Midbrain (tissue), 1 donor: ENCODE data around the gene MAP4K2.
"Not testable (repeated sequence)": the region's sequence is repeated elsewhere in the genome, so short reads cannot be mapped to it uniquely, and the experiment has no call there.

Source experiments
- DNase-seq: peaks from one replicate; lab custom pipeline; 2025; lab: John Stamatoyannopoulos, UW

Gene MAP4K2

DNA sequence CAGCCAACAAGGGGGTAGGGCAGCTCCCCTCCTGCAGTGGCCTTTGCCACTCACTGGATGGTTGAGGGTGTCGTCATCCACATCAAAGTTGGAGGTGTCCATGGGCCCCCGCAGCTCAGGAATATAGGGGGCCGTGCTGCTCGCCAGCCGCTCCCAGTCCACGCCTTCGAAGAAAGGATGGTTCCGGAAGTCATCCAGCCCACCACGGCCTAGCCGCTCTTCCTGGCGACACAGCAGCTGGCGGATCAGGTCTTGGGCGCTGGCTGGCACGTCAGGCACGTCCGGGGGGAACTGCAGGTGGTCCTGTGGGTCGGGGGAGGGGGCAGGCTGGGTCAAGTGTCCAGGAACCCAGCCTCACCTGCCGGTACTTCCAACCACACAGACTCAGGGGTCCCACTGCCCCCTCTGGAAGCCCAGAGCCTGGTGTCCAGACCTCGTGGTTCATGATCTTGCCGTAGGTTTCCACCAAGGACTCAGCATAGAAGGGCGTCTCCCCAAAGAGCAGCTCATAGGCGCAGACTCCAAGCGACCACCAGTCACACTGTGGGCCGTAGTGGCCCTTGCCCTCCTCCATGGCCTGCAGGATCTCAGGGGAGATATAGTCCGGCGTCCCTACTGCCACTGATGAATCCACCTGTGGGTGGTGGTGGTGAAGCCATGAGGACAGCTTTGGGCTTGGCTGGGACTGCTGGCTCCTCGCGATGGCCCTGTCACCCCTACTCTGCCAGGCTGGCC lies 35.8 kb upstream of the MAP4K2 start:
- no peak for DNase-seq

DNA sequence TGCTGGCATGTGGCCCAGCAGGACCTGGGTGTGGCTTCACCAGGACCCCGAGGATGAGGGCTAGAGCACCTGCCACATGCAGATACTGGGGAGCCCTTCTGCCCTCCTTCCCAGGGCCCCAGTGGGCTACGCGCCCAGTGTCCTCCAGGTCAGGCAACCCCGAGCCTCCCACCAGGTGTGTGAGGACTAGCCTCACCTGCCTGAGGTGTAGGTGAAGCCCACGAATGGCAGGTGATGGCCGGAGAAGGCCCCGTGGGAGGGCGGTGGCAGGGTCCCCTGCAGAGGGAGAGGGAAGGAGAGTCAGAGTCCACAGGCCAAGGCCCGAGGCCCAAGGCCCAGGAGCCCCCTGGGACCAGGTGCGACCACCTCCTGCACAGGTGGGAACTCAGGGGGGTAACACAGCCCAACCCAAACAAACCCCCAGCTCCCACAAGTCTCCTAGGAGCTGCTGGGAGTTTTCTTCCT lies 34.9 kb upstream of the MAP4K2 start:
- DNase-seq = no peak

DNA sequence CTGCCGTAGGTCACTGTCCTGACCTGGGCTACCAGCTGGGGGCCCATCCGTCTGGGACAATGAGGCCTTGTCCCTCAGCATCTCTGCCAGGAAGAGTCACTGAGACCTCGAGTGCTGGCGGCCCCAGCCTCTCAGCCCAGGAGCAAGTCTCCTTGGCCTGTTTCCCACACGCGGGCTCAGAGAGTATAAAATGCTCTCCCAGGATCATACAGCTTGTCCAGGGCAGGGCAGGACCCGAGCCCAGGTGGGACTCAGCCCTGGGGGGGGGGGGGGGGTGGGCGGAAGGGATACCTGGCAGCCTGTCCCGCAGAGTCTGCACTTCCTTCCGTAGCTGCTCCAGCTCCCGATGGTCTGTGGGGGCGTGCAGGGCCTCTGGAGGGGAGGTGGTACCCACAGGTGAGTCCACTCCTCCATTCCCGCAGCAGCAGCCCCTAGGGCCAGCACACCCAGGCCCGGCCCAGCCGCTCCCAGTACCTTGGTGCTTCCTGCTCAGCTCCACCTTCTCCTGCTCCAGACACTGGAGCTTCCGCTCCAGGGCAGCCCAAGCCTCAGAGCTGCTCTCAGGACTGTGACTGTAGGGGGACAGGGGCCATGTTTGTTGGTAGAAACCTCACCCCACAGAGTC lies 33.5 kb upstream of the MAP4K2 start:
- no peak for DNase-seq

DNA sequence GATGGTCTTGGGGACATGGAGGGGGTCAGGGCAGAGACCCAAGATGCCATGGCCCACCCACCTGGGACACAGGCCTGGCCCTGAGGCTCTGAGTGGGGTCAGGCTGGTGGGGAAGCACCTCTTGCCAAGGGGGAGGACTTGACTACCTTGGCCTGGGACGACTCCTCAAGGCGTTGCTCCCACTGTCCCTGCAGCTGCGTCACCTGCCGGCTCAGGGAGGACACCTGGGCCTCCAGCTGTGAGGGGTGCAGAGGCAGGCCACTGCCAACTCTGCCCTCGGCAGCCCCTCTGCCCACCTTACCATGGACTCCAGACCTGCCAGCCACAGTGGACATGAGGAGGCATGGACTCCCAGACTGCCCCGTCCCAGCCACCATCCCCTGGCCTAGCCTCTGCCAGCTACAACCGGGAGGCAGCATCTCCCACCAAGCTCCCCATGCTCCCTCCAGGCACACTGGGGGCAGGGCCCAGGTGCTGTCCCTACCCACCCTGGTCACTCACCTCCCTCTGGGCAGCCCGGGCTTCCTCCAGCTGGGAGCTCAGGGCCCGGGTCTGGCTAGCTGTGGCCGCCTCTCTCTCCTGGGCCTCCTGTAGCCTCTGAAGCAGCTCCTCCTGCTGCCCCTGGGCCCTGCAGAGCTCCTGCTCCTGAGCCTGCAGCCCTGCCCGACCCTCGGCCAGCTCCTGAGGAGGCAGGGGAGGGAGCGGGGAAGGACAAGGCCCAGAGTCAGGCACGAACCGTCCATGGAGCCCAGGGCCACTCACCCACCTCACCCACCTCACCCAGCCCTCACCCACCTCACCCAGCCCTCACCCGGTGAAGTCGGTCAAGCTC lies 32.8 kb upstream of the MAP4K2 start:
- no peak for DNase-seq

DNA sequence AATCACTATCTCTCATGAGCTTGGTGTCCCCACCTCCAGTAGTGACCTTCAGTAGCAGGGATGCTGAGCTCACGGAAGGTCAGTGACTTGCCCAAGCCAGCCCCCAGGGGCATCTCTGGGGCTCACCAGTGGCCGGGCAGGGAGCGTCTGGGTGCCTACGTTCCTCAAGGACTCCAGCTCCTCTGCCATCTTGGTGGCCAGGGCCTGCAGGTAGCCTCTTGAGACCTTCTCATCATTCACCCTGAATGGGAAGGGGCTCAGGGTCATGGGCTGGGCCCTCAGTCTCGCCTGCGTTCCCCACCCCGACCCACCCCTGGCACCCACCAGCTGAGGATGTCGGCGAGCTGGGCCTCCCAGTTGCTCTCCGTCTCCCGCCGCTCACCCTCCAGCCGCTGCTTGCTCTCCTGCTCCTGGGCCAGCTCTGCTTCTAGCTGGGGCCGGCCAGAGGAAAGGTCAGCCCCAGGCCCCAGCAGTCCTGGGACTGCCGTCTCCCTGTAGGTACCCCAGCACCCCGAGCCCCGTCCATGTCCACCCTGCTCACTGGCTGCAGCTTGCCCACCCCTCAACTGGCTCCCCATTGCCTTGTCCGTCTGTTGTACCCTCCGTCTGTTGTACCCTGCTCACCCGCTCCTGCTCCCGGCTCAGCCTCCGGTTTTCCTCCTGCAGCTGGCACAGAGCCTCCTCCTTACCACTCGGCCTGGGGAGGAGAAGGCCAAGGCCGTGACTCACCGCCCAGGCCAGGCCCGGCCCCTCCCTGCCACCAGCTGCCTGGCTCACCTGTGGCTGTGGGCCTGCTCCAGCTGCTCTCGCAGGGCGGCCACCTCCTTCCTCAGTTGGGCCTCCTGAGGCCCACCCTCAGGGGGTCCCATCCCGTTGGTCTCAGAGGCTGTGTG lies 32.0 kb upstream of the MAP4K2 start:
- no peak for DNase-seq

DNA sequence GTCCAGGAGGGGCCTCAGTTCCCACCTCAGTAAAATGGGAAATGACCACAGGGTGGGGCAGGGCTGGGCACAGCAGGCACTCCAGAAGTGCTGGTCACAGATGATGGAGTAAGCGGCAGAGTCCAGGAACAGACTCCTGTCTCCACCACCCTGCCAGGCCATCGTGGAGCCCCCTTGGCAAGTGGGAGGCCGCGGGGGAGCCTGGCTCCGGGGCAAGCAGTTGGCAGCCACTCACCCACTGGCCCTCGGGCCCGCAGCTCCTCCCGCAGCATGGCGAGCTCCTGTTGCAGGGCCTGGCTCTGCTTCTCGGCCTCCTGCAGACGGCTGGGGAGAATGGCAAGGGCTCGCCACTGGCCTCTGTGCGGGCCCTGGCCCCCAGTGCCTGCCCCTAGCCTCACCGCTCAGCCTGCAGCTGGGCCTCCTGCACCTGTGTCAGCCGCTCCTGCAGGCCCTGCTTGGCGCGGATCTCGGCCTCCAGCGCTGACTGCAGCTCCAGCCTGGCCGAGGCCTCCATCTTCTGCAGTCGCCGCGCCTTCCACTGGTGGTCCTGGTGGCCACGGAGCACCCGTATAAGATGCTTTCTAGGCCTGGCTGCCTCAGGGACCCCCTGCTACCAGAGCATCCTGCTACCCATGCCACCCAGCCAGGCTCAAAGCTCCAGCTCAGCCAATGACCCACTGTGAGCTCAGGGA lies 31.2 kb upstream of the MAP4K2 start:
- DNase-seq = no peak

DNA sequence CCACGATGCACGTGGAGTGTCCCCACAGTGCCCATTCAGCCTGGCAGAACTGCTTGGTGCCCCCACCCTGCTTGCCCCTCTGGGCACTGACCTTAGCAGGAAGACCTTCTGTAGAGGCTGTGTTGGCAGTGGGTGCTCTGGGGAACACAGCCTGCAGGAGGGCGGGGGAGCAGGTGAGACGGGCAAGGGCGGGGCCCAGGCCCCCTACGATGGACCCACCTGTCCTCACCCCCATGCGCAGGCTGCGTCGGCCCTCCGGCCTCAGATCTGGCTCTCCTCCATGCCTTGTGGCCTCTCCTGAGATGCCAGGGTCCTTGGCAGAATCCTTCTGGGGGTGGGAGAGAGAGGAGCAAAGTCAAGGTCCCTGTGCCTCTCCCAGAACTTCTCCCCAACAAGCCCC lies 30.5 kb upstream of the MAP4K2 start:
- no peak for DNase-seq

DNA sequence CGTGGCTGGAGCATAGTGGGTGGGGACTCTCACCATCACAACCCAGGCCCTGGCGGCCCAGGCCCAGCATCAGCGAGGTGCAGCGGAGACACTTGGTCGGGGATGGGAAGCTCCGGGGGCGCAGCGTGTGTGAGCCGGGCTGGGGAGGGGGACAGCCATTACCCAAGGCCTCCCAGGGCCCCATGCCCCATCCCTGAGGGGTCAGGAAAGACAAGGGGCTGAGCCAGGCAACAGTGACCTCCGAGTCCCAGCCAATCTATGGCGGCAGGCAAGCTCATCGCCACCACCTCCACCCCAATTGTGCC lies 30.1 kb upstream of the MAP4K2 start:
- DNase-seq = no peak

DNA sequence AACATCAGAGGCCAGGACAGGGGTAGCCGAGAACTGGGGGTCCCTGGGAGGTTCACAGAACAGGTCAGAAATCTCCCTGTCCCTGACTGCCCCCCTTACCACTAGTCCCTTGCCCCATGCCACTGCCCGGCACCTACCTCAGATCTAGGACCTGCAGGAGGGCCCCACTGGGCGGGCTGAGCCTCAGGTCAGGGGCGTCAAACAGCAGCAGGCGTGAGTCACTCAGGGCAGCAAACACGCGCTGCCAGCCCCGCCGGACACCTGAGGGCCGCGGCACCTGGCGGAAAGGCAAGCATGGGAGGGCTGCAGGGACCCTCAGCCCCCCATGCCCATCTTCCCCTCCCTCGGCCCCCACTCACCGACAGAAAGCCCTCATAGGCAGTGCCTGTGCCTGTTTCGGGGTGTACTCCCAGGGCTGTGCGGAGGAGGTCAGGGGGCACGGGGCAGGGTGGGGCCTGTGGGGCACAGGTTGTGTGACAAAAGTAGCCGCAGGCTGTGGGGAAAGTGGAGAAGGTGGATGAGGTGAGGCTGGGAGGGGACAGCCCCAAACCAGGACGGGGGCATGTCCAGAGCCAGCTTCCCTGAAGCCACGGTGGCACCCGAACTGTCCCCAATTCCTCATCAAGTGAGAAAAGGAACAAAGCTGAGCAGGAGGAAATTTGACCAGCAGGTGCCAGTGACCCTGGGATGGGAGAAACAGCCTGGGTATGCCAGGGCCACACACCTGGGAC lies 29.6 kb upstream of the MAP4K2 start:
- DNase-seq = no peak

- DNase-seq = no peak
Observed at GRCh38 chr11:64831411-64831891, 28.4 kb upstream of the MAP4K2 start.

DNA sequence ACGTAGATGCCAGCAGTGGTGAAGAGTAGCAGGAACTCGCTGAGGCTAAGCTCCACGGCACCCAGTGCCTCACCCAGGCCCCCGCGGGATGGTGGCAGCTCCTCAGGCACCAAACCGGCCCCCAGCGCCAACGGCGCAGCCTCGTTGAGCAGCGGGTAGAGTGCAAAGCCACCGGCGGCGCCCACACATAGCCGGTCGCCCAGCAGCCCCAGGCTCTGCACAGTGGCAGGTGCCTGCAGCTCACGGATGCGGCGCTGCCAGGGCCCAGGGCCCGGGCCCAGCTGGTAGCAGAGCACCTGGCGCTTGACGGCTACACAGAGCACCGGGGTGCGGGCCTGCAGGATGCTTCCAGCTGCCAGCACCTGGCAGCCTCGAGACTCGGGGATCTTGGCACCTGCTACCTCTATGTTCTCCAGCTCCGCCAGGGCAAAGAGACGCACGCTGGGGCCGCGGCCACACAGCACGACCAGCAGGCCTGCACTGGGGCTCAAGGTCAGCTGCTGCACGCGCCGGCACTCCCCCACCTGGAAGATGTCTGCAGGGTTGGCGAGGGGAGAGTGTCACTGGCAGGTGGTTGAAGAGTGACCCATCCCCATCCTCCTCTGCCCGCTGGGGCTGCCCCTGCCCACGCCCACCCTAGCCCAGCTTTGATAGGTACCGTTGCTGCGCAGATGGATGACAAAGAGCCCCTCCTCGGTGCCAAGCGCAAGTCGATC lies 26.7 kb upstream of the MAP4K2 start:
- DNase-seq = no peak

DNA sequence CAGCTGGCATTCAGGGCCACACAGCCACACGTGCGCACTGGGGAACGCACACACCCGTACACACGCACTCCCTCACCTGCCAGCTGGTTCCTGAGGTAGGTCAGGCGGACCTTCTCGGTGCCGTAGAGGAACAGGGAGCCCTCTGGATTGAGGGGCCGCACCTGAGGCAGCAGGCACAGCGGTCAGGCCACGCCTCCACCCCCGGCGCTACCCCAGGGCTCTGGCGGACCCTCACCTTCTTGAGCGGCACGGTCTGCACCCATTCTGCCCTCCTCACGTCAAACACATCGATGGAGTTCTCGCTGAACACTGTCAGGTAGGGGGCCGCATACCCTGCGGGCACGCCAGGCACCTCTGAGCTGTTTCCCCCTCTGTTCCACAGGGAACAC lies 24.4 kb upstream of the MAP4K2 start:
- DNase-seq = no peak

GRCh38 chr11:64826578-64827450 lies 23.8 kb upstream of the MAP4K2 start:
- no peak for DNase-seq

DNA sequence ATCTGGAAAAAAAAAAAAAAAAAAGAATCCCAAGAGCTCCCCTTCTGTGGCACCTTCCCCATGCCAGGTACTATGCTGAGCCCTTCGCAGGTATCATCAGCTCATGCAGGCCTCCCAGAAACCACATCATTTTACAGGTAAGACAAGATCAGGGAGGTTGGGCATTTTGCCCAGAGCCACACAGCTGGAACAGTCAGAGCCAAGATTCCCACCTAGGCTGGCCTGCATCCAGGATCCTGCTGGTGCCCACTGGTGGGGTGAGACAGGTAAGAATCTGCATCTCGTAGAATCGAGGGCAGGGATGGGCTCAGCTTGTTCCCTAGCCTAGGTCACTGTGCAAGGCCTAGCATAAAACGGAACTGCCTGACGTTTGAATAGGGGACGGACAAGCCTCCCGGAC lies 23.0 kb upstream of the MAP4K2 start:
- DNase-seq = no peak

DNA sequence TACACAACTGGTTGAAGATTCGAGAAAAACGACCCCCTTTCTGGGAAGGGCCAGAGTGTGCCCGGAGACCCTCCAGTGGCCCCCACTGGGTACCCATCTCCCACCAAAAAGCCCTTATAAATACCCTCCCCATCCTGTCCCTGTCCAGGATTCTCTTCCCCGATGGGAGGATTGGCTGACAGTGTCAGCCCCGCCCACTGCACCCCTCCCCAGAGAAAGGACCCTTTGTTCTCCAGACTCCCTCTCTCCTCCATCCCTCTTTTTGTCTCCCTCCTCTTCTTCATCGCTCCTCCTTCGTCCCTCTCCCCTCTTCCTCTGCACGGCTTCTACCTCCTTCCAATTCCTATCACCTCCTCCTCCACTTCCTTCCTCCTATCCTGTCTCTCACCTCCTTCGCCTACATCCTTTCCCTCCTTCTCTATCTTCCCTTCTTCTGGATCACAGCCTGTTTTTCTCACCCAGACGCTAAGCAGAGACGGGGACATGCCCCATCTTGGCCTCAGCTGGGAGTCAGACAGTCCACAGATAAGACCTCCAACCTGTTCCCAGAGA lies 20.6 kb upstream of the MAP4K2 start:
- no peak for DNase-seq

- DNase-seq = no peak
Observed at GRCh38 chr11:64817476-64817875, 14.5 kb upstream of the MAP4K2 start.

DNA sequence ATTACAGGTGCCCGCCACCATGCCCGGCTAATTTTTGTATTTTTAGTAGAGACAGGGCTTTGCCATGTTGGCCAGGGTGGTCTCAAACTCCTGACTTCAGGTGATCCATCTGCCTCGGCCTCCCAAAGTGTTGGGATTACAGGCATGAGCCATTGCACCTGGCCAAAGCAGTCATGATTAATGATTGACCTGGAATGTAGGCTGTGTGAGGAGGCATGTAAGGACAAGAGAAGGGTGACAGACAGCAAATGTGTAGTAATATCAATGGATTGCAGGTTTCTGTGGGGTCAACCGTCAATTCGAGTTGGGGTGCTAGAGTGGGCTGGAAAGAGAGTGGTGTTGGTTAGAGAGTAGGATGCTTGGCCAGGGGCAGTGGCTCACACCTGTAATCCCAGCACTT lies 12.4 kb upstream of the MAP4K2 start:
- not testable (repeated sequence) for DNase-seq

- DNase-seq = no peak
Observed at GRCh38 chr11:64814712-64815187, 11.7 kb upstream of the MAP4K2 start.

- DNase-seq = no peak
Observed at GRCh38 chr11:64813826-64814225, 10.8 kb upstream of the MAP4K2 start.
